Loucy (cell line): ENCODE measurements around the gene FRMD5.

Experiments used
- H2AFZ ChIP-seq: fragments of 200-600 bp; sonication (generic); 2 replicates; pipeline ENCODE4 v1.6.0; 2016; ENCODE audit warnings: antibody characterized with exemption, mild to moderate bottlenecking, low read length, moderate library complexity
- H3F3A ChIP-seq: fragments of 200-600 bp; 2 replicates; pipeline ENCODE4 v1.6.0; 2016; ENCODE audit warnings: antibody characterized with exemption, low read depth, mild to moderate bottlenecking
- H3K27me3 ChIP-seq: fragments of 200-600 bp; sonication (generic); 2 replicates; pipeline ENCODE4 v1.6.1; 2014; ENCODE audit warnings: low read length, mild to moderate bottlenecking; ENCODE audit not compliant: insufficient read depth, poor library complexity, severe bottlenecking
- H3K36me3 ChIP-seq: fragments of 200-600 bp; sonication (generic); 2 replicates; pipeline ENCODE4 v1.6.1; 2016; ENCODE audit warnings: low read length; ENCODE audit not compliant: insufficient read depth
- H3K4me1 ChIP-seq: fragments of 200-600 bp; sonication (generic); 2 replicates; pipeline ENCODE4 v1.5.1; 2014; ENCODE audit warnings: low read length, mild to moderate bottlenecking; ENCODE audit not compliant: insufficient read depth, poor library complexity, severe bottlenecking
- H3K4me2 ChIP-seq: fragments of 200-600 bp; sonication (generic); 2 replicates; pipeline ENCODE4 v1.6.0; 2014; ENCODE audit warnings: antibody characterized with exemption, low read length, low read depth, mild to moderate bottlenecking; ENCODE audit not compliant: poor library complexity, severe bottlenecking
- H3K4me3 ChIP-seq: fragments of 200-600 bp; sonication (generic); 2 replicates; pipeline ENCODE4 v1.5.1; 2014; ENCODE audit warnings: low read length, mild to moderate bottlenecking, mixed read lengths; ENCODE audit not compliant: poor library complexity, severe bottlenecking
- H3K79me2 ChIP-seq: fragments of 200-600 bp; sonication (generic); 2 replicates; pipeline ENCODE4 v1.6.1; 2014; ENCODE audit warnings: low read length; ENCODE audit not compliant: insufficient read depth
- H3K9ac ChIP-seq: fragments of 200-600 bp; sonication (generic); 2 replicates; pipeline ENCODE4 v1.6.0; 2014; ENCODE audit warnings: mild to moderate bottlenecking, low read depth, low read length, moderate library complexity; ENCODE audit not compliant: poor library complexity, severe bottlenecking
- H3K9me2 ChIP-seq: fragments of 200-600 bp; sonication (generic); replicated peaks from 2 replicates; pipeline ENCODE4 v1.6.1; 2016; ENCODE audit warnings: low read depth, low read length, mixed read lengths
- H3K9me3 ChIP-seq: fragments of 200-600 bp; sonication (generic); 2 replicates; pipeline ENCODE4 v1.6.1; 2014; ENCODE audit warnings: mild to moderate bottlenecking, antibody characterized with exemption, low read length, low read depth; ENCODE audit not compliant: insufficient read depth
- H4K20me1 ChIP-seq: fragments of 200-600 bp; sonication (generic); 2 replicates; pipeline ENCODE4 v1.6.0; 2014; ENCODE audit warnings: antibody characterized with exemption, low read length, mild to moderate bottlenecking; ENCODE audit not compliant: insufficient read depth, poor library complexity, severe bottlenecking
- EZH2phosphoT487 ChIP-seq: fragments of 200-600 bp; IDR thresholded peaks from 2 replicates; pipeline ENCODE4 v1.6.1; 2018; ENCODE audit warnings: antibody characterized with exemption, mild to moderate bottlenecking, moderate library complexity, borderline replicate concordance
- TF ChIP-seq, protein P1 (sequence below): fragments of 200-600 bp; sonication (generic); conservative IDR thresholded peaks from 2 replicates; pipeline ENCODE4 v1.5.1; 2014; ENCODE audit warnings: mild to moderate bottlenecking, antibody characterized with exemption, low read length

Gene FRMD5

DNA sequence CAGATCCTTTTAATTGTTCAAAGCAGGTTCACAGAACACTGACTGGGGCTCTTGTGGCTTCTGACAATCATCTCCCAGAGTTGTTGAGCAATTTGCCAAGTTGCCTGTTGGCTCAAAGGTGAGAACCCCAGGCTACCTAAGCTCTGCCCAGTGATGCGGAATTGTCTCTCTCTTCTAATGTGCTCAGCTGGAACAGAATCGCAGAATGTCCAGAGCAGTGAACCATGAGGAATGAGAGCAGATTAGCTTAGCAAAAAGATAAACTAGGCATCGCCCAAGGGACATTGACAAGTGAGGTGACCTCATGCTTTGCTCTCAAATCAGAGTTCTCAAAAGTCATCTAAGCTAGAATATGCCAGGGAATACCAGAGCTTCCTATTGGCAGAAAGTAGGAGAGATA, 220.2 kb downstream of the FRMD5 start:
- no peaks in the 10 kb centered on the region for H3K9me2 ChIP-seq
- no peak overlapping the region for H3K9ac ChIP-seq
- no peaks in the 10 kb centered on the region for H4K20me1 ChIP-seq
- H3F3A ChIP-seq: no peaks in the 10 kb centered on the region
- no peaks in the 10 kb centered on the region for H3K36me3 ChIP-seq
- no peak for TF ChIP-seq EZH2phosphoT487
- TF ChIP-seq, protein P1, sequence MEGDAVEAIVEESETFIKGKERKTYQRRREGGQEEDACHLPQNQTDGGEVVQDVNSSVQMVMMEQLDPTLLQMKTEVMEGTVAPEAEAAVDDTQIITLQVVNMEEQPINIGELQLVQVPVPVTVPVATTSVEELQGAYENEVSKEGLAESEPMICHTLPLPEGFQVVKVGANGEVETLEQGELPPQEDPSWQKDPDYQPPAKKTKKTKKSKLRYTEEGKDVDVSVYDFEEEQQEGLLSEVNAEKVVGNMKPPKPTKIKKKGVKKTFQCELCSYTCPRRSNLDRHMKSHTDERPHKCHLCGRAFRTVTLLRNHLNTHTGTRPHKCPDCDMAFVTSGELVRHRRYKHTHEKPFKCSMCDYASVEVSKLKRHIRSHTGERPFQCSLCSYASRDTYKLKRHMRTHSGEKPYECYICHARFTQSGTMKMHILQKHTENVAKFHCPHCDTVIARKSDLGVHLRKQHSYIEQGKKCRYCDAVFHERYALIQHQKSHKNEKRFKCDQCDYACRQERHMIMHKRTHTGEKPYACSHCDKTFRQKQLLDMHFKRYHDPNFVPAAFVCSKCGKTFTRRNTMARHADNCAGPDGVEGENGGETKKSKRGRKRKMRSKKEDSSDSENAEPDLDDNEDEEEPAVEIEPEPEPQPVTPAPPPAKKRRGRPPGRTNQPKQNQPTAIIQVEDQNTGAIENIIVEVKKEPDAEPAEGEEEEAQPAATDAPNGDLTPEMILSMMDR: no peak
- peak overlapping the region; percentile 21 for H3K4me2 ChIP-seq
- H3K9me3 ChIP-seq: no peaks in the 10 kb centered on the region
- no peak overlapping the region for H2AFZ ChIP-seq
- no peak overlapping the region for H3K4me3 ChIP-seq
- H3K4me1 ChIP-seq: peaks cover 33% of the 10 kb centered on the region
- H3K79me2 ChIP-seq: no peaks in the 10 kb centered on the region
- no peaks in the 10 kb centered on the region for H3K27me3 ChIP-seq

DNA sequence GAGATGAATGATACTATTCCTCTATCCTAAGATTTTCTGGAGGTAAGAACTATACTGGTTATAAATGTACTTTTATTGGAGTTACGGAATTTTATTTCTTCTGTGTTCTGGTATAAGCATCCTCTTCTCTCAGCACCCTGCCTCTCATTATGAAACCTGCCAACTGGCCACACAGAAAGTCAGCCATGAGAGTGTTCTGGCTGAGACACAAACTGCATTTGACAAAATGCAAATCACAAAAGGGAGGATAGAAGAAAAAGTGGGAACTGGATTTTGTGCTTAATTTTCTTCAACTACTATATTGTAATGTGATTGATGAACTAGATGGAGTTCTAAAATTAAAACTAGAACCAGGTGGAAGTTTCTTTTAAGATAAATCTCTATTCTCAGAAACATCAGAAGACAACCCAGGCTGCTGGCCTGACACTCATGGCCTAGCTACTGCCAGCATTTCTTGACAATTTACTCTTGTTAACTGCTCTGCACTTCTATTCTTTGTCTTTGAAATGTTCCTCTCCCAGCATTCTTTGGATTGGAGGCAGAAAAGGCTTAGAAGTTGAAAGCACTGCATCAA, 225.2 kb downstream of the FRMD5 start:
- H3K4me2 ChIP-seq: no peak overlapping the region
- no peaks in the 10 kb centered on the region for H3K9me3 ChIP-seq
- no peak overlapping the region for H3K4me3 ChIP-seq
- no peaks in the 10 kb centered on the region for H4K20me1 ChIP-seq
- H2AFZ ChIP-seq: no peak overlapping the region
- H3K36me3 ChIP-seq: no peaks in the 10 kb centered on the region
- no peak for TF ChIP-seq EZH2phosphoT487
- TF ChIP-seq, protein P1: no peak
- no peaks in the 10 kb centered on the region for H3F3A ChIP-seq
- no peaks in the 10 kb centered on the region for H3K79me2 ChIP-seq
- no peak overlapping the region for H3K9ac ChIP-seq
- no peaks in the 10 kb centered on the region for H3K27me3 ChIP-seq
- H3K4me1 ChIP-seq: peaks cover 8% of the 10 kb centered on the region
- no peaks in the 10 kb centered on the region for H3K9me2 ChIP-seq

DNA sequence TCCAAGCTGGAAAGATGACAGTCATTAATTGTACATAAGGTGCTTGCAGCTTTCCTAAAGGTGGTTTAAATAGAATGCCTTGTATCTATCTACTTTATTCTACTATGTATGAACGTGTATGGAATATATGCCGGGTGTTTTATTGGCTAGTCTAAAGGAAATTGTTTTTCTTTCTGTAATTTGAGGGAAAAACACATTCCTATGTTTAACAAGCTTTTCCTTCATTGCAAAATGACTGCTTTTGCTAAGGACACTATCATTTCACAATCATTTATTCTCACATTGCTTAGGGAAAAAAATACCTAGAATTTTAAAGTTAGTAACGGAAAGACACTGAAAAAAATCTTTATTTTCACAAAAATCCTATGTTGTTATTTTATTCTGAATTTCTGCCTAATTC, 226.5 kb downstream of the FRMD5 start:
- H2AFZ ChIP-seq: no peak overlapping the region
- no peaks in the 10 kb centered on the region for H3K4me1 ChIP-seq
- H3F3A ChIP-seq: no peaks in the 10 kb centered on the region
- H3K9me2 ChIP-seq: no peaks in the 10 kb centered on the region
- H3K4me3 ChIP-seq: no peak overlapping the region
- H3K36me3 ChIP-seq: no peaks in the 10 kb centered on the region
- TF ChIP-seq, protein P1: no peak
- TF ChIP-seq EZH2phosphoT487: no peak
- H3K79me2 ChIP-seq: no peaks in the 10 kb centered on the region
- H4K20me1 ChIP-seq: no peaks in the 10 kb centered on the region
- no peak overlapping the region for H3K4me2 ChIP-seq
- H3K27me3 ChIP-seq: no peaks in the 10 kb centered on the region
- H3K9me3 ChIP-seq: no peaks in the 10 kb centered on the region
- no peak overlapping the region for H3K9ac ChIP-seq
